Hematopoietic multipotent progenitor cell treated with erythropoietin and hydrocortisone succinate and interleukin-3 and kit ligand, for 4 days (in vitro differentiated cells): Measurements from ENCODE around the gene MPZL1.

Experiments used
- DNase-seq: peaks from one replicate; pipeline ENCODE4 v3.0.0-alpha.2; 2015

MPZL1 gene

DNA sequence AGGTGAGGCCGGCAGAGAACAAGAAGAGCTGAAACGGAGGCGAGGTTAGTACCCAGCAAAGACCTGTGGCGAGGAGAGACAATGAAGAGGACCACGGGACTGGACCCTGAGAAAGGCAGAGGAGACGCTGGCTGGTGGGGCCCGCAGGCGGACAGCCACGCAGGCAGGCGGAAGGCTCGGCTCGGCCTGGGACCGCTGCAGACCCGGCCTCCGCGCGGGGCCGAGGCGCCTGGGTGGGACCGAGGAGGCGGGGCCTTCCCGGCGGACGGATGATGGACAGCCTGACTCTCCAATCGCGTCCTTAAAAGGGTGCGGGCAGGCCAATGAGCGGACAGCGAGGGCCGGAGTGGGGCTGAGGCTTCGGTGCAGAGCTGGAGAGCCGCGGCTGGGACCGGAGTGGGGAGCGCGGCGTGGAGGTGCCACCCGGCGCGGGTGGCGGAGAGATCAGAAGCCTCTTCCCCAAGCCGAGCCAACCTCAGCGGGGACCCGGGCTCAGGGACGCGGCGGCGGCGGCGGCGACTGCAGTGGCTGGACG is at the start of gene MPZL1:
MPZL1 (plus strand) TSS at position 366 of the 535 bp plus-strand sequence. CDS start 170 bp downstream, outside the sequence.
- DNase-seq, result peak; percentile 96

DNA sequence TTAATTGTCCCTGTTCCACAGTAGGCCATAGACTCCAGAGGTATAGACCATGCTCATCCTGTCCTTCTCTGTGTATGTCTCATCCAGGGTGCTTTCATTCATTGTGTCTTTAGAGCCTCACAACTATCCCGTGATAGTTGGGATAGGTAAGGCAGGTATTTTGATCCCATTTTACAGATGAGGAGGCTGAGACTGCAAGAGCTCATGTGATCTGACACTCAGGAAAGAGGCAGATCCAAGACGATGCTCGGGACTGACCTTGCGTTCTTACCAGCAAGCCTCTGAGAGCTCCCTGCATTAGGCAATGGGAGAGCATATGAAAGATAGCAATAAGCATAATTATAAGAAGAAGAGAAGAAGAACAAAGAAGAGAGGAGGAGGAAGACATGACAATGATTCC is 49.0 kb upstream of the MPZL1 start:
- no peak for DNase-seq

DNA sequence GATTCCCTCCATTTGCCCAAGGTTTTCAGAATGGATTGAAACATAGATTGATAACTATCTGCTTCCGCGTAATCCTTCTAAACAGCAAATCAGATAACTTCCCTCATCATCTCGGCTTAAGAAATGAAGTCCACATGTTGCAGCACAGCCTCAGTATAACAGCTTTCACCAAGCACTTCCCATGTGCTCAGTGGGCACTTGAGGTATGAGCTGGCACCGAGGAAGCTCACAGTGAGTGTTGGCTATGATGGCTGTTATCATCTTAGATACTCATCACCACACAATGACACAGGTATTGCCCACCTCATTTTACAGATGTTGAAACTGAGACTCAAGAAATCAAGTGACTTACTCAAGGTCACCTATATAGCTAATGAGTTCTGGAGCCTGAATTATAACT is 48.5 kb upstream of the MPZL1 start:
- DNase-seq, result no peak

DNA sequence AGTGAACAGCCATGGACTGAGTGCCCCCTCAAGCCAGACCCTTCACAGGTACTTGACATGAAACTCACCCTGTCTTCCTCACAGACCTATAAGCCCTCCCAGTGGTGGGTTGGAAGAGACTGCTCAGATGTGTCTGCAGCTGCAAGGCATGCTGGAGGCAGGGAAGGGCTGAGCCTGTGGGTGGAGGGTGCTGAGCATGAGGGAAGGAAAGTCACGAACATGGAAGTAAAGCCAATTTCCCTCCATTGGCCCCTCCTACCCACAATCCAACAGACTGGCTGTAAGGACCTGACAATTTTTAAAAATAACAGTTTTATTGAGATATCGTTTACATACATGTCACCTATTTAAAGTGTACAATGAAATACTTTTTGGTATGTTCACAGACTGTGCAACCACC is 47.6 kb upstream of the MPZL1 start:
- DNase-seq, result no peak

DNA sequence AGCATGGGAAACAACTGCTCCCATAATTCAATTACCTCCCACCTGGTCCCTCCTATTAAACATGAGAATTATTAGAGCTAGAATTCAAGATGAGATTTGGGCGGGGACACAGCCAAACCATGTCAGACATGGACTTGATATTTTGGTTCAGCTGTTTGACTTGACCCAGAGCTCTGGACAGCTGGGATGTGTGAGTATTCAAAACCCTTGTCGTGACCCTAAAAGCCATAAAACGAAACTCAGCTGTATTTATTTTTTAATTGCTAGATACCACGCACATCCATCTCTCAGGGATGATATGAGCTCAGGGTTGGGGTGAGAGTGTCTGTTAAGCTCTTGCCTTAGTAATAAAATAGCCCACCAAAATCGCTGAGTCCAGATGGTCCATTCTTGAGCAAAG is 46.3 kb upstream of the MPZL1 start:
- DNase-seq, result no peak

DNA sequence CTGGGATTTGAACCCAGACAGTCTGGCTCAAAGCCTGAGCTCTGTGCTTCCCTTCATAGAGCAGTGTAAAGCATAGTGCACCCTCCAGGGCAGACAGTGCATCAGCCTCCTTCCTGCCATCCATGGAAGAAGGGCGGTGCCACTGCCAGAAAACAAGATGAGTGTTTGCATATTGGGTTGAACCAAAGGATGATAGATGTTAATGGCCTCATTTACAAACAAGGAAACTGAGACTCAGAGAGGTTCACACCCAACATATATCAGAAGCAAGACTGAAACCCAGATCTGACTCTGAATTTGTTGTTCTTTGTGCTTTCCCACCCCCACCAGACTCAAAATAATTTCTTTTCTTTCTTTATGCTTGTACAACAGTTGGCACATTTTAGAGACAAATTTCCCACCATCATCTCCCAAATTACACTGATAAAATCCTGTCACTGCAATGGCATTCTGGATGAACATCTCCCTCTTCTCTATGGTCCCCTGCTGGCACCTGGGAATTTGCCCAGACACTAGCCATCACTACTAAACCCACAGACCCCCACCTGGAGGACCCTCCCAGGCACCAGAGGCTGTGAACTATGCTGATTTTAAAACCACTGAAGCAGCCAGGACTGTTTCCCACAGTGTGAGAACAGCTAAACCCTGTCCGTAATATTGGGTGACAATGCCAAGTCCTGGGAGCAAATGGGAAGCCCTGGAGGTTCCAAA is 45.4 kb upstream of the MPZL1 start:
- no peak for DNase-seq

DNA sequence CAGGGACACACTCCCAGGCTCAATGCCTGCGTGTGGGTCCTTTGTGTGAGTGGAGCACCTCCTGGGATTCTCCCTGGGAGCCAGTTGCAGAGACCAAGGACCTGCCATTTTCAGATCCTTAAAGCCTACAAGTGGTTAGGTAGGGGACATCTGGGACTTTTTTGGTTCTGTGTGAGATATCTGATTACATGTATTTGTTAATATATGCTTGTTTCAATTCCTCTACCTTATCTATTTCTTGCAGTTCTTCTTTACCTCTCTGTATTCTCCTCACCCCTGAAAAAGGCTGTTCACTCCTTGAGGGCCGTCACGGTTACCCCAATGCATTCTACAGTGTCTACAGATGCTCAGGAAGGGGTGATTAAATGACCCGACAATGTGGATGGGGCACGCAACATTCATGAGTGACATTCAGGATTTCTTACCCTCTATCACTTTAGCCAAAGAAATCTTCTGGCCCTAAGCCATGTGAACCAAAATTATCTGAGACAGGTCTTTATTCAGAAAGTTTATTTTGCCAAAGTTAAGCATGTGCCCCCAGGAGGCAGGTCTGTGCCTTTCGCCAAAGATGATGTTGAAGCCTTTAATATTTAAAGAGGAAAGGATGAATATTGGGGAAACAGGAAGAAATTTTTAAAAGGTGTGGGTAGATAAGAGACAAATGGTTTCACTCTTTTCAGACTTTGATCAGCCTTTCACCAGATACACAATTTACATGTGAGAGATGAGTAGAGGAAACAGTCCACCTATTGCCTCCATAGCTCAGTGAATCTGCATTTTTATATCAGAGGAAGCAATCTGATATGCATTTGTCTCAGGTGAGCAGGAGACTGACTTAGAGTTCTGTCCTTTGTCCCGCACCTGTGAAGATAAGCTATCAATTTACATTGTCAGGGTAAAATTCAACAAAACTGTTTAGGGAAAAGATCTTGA is 44.6 kb upstream of the MPZL1 start:
- peak; percentile 24 for DNase-seq

DNA sequence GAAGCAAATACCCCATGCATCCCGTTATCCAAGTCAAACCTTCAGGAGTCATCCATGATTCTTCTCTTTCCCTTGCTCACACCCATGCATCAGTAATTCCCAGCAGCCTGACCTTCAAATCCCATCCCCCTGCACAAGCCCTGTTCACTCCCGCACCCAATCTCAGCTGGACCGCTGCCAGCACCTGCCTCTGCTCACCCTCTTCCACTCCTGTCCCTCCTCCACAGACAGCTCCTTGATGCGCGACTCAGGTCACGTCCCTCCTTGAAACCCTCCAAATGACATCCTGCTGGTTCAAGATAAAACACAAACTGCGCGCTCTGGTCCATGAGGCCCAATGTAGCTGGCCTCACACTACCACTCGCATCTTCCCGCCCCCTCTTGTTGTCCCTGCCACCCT is 43.4 kb upstream of the MPZL1 start:
- DNase-seq, result no peak

DNA sequence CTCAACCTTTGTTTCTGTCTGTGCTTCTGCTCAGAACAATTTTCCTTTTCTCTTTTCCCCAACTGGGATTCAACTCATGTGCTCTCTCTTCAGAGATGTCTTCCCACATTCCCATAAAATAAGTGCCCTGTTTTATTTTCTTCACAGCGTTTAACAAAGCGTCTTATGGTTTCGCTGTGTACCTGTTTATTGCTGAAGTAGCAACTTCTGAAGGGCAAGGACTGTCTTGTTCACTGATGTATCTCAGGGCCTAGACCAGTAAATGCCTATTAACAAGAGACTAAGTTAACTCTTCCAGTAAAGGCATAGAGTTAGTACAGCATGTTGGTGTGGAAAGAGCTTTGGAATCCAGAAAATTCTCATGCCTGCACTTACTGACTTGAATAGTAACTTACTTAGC is 42.9 kb upstream of the MPZL1 start:
- DNase-seq, result no peak

DNA sequence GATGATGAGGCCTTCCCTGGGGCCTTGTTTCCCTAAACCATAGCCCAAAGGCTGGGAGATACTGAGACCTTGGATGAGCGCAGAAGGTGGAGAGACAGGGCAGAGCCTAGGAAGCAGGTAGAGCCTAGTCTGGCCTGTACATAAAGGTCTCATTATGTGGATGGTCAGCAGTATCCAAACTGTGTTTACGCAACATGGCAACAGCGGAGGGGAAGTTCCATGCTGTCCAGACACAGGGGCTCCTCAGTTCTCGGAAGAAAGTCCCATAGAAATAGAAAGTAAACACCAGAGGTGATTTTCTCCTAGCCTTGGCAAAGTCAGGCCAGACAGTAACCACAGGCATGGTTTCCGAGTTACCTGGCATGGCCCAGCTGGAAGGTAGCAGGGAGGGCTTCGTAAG is 42.1 kb upstream of the MPZL1 start:
- no peak for DNase-seq

DNA sequence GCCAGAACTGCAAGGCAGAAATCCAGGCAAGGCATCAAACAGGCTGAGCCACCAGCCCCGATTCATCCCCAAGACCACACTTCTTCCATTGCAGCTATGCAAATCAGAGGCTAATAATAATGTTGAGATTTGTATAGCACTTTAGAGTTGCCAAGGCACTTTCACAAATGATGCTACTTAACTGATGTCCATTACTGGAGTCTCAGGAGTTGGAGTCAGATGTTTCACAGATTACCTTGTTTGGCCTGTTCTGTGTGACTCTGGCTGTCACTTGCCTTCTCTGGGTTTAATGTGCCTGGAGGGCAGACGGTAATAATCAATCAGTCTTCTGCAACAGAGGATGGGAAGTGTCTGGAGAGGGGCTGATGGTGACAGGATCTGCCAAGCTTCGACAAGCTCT is 40.8 kb upstream of the MPZL1 start:
- no peak for DNase-seq

DNA sequence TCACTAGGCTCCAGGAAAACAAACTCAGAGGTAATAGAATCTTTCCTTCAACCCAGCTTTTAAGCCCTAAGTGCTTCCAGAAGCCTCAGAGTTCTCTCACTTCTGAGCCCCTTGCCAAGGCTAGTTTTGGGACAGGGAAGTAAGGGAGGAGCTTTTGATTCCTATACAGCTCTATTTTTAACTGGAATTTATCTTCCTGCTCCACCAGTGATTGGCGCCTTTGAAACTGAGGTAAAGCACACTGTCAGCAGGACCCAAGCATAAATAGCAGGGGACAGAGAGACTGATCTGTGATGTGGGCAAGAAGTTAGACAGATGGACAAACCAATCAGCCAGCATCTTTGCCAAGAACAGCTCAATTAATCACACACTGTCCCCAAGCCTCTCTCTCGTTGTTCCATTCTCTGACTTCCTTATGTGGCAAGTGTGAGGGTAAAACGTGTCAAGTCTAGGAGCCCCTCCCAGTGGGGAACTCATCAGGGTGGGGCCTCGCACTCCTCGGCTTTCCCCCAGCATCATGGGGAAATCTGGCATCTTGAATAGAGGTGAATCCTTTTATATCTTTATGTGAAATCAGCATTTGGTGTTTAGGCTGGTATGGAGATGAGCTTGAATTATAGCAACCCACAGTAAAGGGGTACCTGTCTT is 40.2 kb upstream of the MPZL1 start:
- no peak for DNase-seq

DNA sequence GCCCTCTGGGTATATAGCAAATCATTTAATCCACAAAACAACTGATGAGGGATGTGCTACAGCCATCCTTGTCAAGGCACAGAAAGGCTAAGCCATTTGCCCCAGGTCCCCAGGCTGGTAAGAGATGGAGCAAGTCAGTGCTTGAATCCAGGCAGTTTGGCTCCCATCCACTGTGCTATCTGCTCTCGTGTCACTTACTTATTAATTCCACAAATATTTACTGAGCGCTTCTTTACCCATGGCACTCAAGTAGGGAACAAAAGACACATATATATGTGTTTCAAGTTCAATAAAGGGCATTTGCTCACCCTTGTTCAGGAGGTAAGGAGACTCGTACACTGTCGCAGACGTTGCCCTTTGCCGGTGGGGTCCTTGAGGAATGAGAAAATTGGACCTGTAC is 38.6 kb upstream of the MPZL1 start:
- DNase-seq, result no peak

DNA sequence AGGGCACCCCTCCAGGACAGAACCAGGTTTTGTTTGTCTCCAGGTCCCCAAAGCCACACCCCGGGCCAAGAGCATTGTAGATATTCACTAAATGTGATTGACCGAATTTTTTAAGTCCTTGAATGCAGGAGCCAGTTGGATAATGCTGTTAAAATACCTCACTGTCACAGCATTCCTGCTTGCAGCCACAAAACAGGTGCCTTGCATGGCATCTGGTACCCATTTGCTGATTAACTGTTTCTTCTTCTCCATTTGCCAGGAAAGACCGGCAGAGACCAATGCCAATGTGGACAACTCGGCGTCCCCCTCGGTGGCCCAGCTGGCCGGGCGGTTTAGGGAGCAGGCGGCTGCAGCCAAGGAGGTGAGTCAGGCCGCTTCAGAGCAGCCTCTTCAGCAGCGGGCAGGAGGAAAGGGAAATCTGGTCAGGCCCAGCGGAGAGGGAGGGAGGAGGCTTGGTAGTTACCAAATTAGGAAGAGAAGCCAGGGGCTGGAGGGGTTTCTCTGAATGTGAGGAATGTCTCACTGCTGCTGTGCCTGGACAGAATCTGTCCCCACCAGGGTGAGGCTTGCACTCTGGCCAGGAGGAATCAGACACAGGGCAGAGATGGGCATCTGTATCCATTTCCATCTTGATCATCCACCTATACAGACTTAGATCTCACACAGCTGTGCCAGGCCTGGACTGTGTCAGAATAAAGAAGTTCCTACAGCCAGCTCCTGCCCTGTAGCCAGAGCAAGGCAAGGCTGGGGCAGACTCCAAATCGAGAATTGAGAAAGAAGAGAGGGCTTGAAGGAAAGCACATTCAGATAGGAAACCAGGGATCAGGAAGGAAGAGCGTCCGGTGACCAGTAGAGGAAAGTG is 37.9 kb upstream of the MPZL1 start:
- DNase-seq, result no peak

DNA sequence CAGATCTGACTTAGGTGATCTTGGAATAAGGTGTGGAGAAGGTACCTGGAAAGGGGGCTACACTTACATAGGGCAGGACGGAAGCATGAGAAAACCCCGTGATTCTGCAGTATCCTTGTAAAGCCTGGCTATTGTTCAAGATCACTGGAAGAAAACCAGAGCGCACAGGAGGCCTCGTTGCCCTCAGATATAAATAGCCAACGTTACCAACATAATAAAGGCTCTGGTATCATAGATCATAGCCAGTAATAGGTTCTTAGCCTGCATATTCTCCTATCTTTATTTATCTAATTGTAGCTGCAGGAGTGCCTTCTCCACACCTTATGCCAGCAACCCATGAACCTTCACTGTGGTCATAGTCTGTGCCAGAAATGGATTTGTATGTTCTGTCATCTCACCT is 35.9 kb upstream of the MPZL1 start:
- no peak for DNase-seq

DNA sequence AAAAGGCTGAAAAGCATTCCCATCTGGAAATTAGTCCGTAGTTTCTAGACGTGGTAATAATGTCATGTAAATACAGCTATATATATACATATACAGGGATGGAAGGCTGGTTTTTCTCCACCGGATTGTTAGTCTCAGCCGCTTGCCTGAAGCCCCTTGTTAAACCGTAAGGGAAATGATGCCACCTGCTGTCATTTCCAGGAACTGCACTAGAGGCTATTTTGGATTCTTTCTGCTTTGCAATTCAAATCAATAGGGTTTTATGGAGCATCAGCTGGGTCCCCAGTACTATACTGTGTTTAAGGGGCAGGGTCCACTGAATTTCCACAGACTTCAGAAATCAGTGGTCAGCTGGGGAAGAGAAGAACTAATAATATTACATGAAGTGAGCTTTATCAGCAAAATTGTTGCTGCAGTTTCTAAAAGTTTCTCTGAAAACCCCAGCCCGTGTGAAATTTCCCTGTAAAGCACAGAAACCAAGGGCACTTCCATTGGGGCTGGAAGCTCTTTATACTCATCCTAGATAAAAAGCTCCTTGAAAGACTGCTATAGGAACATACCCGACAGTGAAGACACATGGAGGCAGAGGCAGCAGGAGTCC is 33.8 kb upstream of the MPZL1 start:
- DNase-seq, result peak; percentile 91

DNA sequence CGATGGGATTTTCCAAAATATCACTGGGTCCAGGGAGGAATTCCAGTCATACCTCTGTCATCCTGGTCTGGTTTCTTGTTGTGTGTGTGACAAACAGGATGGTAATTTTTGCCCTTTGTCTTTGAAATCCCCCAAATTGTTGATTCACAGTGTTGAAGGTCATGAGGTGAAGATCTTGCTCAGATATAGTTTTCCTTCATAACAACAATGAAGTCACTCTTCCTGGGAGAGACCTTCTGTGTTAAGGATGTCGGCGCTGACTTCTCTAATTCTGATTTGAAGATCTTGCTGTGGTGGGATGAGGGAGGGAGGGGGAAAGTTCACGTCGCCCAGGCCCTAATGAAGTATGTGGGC is 32.2 kb upstream of the MPZL1 start:
- DNase-seq, result no peak

DNA sequence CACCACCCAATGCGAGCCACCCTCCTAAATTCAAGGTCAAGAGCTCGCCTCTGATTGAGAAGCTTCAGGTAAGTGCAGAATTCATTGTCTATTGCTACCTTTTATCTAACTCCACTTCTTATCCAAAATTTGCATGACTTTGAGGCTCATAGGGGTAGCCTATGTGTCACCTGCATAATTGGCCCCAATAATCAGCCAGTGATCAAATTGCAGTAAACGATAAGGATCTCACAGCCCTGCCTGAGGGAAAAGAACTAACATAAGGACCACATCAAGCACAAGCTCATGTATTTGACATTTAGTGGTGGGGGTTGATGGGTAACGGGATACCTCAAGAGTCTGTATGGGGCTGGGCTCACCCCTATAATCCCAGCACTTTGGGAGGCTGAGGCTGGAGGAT is 31.7 kb upstream of the MPZL1 start:
- no peak for DNase-seq

DNA sequence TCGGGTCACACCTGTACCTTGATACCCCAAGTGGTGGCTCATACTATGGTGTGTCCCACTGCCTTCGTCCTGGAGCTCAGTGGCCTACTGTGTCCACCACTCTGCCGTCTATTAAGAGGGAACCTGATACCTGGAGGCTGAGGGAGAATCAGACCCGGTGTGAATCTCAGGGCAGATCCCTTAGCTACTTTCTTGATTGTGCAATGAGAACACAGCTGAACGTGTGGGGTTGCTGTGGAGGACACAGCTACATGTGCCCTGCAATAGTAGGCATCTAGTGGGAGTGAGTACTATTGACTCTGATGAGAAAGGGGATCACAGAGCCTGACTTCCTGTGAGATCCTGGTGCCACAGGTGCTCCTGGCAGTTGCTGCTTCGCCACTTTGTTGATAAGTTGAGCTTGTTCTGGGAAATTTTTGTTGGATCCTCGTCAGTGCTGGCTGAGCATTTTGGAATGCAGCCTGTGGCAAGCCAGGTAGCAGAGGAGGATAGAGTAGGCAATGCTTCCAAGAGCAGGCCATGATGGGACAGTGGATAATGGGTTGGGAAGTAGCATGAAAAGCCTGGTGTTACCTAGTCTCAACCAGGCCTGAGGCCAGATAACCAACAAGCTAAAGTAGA is 28.2 kb upstream of the MPZL1 start:
- no peak for DNase-seq

DNA sequence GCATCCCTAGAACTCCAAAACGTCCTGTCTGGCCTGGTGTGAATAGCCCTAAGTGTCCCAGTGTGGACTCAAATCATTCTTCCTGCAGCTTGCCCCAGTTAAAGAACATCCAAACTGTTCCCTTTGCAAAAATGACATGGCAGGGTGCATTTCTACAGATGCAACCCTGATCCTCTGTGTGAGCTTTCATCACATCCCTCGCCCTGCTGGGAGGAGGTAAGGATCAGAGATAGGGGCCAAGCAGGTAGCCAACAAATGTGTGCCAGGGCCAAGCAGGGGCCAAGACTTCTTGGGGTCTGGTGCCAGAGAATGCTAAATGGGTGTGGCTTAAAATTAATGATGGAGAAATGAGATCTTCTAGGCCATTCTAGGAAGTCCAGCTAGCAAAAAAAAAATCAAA is 27.1 kb upstream of the MPZL1 start:
- DNase-seq, result no peak

DNA sequence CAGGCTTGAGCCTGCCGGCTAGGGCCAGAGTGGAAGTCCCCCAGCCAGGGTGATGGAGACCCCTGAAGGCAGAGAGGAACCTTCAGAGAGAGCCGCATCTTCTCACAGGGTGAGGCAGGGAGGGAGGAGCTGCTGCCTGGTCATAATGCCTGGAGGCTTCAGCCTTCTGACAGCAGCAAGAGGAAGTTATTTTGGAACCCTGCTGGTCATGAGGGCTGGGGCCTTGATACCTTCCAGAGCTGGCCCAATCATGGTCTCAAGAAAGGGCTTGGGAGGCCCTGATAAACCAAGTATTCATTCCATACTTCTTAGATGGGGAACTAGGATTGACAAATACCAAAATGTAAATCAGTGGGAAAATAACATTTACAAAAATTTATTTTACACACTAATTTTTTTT is 26.6 kb upstream of the MPZL1 start:
- peak; percentile 34 for DNase-seq
